Suppressor macrophage (primary cell): ENCODE data around the gene SLC2A13.
"Not testable (repeated sequence)": the region's sequence is repeated elsewhere in the genome, so short reads cannot be mapped to it uniquely, and the experiment has no call there.

Experiments
- DNase-seq, 4 experiments: peaks; one replicate each; pipeline ENCODE4 v3.0.0-alpha.2; 2020 to 2022

SLC2A13 gene

DNA sequence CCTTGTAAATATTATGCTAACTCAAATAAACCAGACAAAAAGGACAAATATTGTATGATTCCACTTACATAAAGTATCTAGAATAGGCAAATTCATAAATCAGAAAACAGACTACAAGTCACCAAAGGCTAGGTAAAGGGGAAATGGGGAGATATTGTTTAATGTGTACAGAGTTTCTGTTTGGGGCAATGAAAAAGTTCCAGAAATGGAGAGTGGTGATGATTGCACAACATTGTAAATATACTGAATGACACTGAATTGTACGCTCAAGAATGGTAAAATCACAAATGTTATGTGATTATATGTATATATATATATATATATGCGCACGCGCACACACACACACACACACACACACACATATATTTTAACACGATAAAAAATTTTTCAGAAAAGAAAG is 182.5 kb downstream of the SLC2A13 start:
- DNase-seq: peak in 1 of 4 experiments; percentile 9

DNA sequence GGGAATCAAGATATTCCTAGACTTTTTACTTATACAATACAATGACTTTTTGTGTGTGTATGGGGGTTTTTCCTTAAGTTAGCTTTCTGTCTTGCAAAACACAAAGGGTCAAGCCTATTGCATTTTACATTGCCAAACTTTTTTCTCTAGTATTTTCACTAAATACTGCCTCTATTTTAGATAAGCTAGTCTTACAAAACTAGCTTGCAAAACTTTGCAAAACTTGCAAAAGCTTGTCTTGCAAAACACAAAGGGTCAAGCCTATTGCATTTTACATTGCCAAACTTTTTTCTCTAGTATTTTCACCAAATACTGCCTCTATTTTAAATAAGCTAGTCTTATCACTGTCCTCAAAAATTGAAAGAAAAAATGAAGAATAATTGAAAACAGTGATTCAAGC is 183.3 kb downstream of the SLC2A13 start:
- peak; percentile 24 to 68 (median 54) for DNase-seq

DNA sequence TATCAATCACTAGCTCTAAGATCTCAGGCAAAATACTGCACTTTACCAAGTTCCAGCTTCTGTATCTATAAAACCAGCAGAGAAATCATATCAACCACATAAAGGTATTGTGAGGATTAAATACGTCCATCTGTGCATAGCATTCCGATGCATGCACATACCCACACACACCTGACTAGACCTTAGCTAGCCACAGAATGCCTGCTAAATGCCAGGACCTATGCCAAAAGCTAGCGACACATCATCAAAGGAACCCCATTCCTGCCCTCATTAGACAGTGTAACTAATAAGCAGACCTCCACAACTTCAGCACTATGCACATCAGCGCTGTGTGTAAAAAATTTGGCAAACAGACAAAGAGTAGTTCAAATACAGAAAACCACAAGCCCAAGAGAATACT is 185.2 kb downstream of the SLC2A13 start:
- DNase-seq: no peak

DNA sequence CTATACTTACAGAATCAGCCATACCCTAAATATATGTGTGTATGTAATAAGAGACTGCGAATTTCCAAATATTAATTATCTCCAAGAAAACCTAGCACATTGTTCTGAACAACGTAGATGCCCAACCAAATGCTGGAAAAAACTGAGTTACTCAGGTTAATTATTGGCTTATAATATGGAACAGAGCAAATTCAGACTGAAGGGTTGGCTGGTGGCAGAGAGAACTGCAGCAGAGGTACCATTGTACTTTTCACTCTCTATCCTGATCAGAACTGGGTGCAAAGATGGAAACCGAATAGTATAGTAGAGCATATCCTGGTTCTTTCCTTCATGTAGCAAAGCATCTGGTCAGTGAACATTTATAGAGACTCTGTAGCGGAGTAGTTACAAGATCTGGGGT is 185.7 kb downstream of the SLC2A13 start:
- no peak for DNase-seq

DNA sequence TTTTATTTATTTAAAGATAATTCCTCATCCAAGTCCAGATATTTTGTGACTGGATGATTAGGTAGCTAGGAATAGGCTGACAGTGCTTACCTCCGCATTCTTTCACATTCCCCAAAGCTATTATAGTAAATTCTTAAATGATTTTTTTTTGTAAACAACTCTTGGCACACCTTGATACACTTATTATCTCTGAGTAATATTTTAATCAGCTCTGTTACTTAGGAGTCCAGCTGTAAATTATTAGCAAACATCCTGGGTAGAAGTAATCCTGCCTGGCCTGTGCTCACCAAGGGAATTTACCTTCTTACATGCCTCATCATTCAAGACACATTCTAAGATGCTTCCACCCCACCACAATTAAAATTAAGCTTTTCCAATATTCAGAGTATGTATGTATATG is 186.1 kb downstream of the SLC2A13 start:
- DNase-seq: no peak

DNA sequence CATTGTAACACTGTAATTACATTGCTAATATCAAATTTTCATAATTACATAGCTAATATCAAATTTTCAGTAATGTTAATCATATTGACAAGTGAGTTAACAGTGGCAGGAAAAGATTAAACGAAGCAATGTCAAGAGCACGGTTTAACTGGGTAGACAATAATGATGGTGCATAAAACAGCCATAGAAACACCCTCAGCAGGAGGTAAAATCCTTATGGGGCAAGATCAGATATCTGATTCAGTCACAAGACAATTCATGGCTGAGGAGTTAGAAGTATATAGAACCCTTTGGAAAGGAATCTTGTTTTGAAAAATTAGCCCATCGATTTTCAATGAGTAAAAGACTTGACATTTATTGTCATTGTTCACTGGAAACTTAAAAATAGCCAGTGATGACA is 190.6 kb downstream of the SLC2A13 start:
- no peak for DNase-seq

DNA sequence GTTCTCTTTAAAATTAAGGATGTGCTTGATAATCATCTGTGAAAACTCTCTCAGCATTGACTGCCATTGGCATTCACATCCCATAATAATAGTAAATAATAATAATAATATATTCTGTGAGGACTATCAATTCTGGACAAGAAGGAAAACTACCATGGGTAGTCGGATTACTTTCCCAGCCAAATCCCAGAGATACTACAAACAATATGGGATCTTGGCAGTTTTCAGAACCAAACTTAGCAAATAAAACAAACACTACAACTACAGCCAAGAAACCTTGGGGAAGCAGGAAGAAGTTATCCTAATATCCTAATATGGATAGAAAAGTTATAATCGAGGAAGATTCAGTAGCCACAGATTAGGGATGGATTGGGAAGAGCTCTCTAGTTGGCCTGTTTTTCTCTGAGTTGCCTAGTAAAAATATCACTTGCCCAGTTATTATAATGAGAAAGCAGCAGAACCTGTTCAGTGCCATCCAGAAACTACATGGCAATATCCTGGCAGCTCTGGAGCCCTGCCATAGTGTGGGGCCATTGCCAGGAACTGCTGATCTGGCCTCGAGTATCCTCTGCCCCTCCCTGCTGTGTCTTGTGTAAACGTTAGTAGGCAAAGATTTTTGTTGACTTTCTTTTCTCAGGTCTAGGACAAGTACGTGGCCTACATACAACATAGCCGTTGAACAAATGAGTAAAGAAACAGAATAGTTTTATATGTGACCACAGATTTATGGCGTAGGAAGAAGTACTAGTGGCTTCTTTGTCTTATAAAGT is 193.5 kb downstream of the SLC2A13 start:
- DNase-seq: no peak

DNA sequence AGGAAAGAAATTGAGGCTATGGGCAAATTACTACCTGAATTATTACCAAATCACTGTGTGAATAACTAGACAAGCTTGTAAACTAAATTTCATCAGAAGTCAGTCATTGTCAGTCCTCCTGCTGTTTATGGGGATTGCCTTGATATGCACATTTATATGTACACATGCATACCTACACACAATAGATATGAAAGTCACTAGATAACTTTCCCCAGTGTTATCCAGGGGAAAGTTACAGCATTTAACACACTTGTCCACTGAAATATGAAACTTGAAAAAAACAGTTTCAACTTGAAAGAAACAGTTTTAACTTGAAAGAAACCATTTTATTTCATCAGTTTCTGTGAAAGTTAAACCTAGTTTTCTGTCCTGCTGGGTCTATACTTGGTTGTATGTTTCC is 199.6 kb downstream of the SLC2A13 start:
- no peak for DNase-seq

DNA sequence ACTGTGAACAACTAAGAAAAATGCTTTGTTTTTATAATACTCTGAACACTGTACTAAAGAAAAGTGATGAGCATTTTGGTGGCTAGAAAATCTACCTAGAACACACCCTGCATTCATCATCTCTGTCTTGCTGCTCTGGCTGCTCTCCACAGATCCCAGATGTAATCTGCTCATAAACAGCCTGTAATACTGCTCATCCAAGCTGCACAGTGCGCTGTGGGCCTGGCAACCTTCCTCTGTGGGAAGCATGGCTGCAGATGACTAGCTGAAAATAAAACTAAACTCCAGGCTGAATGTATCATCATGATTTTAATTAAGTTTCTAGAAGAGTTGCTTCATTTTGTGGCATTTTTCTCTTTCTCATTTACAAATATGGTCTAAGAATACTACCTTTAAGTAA is 200.7 kb downstream of the SLC2A13 start:
- DNase-seq: no peak

DNA sequence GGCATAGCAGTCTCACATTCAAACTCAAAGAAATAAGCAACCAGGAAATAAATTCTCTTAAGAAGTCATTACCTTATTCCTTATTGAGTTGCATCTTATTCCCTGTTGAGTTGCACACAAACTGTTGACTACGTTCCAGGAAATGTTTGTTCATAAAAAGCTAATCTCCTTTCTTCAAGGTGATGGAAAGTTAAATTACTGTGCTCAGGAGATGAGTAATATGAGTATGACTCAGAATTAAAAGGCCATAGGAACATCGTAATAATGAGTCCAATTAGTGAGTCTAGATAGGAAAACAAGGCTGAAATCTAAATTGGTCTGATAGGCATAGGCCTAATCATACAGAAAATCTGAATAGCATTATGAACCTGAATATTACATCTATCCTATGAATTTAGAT is 203.1 kb downstream of the SLC2A13 start:
- no peak for DNase-seq

DNA sequence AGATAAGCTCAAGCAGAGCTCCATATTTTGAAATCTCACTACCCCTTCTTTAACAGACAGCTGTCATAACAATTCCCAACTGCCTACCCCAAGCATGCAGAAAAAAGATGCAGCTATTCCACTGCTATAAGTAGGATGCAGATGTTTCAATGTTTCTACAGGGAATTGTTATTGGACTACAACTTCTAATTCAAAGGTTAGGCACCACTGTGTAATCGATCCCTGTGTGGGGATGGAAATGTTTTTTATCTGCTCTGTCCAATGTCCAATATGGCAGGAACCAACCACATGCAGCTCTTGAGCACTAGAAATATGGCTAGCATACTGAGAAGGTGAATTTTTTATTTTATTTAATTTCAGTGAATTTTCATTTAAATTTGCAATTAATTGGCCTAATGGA is 208.6 kb downstream of the SLC2A13 start:
- no peak for DNase-seq

DNA sequence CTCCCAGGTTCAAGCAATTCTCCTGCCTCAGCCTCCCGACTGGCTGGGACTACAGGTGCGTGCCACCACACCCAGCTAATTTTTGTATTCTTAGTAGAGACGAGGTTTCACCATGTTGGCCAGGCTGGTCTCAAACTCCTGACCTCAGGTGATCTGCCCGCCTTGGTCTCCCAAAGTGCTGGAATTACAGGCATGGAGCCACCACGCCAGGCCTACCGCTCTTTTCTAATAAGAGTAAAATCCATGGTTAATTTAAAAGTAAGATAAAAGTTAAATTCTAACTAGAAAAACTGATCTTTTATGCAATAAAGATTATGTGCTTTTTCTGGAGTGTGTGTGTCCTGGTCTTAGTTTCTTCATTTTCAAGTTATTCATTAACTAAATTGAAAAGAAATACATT is 212.5 kb downstream of the SLC2A13 start:
- DNase-seq: not testable (repeated sequence)

DNA sequence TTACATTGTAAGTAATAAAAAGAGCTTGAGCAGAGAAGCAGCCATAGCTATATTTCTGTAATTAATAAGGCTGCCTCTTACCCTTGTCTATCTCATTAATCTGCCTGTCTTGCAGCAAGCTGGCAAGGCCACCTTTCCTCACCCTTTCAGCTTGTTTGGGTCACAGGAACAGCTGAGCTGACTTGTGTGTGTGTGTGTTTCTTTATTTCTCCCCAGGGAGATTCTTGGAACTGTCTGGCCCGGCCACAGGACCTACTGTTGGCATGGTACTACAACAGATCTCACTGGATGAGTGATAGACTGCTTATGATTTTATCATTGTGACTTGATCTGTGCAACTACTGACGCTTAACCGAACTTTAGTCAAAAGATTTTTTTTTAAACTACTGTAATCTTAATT is 213.7 kb downstream of the SLC2A13 start:
- DNase-seq: no peak

DNA sequence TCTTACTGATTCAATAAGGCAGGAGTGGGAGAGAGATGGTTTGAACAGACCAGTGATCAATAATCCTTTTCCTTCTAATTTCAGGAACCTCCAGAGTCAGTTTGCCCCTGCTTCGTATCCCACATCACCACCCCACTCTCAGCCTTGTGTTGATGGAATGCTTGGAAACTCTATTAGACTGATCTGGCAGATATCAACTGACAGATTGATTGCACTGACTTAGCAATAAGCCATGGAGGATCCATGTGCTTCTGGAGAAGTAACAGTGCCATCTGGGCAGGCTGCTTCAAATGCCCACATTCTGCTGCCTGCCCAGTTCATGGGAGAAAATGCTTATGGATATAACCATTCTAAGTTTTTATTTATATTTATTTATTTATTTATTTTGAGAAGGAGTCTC is 218.0 kb downstream of the SLC2A13 start:
- DNase-seq: no peak

DNA sequence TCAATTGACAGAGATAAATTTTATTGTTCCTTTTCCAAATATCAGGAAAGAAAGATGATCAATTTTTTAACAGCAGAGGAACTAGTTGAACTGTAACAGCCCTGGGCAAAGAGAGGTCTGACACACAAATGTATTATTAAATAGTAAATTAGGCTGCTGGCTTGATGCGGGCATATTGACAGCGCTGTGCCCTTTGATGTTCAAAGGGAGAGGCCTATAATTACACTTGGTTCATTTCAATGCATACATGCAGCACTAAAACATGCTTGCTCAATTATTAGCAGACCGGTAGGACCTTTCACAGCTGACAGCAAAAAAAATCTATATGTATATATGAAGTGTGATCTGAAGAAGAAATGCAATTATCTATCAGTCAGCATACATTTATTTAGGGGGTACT is 219.8 kb downstream of the SLC2A13 start:
- no peak for DNase-seq

DNA sequence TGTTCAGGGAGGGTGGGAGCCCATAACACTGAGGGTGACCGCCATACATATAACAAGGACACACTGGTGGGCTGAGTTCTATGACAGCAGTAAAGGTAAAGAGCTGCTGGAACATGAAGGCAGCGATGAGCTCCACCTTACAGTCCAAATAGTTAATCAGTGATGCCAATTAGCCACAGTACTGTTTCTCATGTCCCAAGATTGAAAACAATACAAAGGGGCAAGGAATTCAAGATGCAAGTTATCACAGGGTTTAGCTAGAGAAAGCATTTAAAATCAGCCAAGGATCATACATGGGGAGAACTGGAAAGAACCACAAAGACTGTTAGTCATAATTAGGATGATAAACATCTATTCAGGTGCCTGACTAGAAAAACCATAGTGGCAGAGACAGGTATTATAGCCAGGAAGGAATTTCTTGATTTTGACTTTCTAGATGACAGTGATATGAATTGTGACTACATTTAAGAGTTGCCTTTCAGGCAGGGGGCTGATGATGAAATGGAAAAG is 221.2 kb downstream of the SLC2A13 start:
- no peak for DNase-seq

DNA sequence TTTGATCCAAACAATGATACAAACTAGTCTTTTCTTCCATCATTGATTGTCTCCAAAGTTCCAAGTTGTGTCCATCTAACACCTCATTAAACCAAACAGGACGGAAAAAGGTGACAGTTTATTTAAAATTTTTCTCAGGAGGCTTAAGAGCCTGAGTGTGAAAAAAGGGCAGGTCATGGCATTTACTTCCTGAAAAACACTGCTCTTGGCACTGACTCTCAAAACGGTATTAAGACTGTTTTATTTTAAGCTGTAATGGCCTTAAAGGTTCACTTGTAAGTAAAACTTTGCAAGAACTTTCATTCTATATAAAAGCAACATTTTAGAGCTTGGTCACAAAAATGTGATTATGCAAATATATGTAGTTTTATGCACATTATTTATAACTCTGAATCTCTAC is 222.5 kb downstream of the SLC2A13 start:
- DNase-seq: no peak

DNA sequence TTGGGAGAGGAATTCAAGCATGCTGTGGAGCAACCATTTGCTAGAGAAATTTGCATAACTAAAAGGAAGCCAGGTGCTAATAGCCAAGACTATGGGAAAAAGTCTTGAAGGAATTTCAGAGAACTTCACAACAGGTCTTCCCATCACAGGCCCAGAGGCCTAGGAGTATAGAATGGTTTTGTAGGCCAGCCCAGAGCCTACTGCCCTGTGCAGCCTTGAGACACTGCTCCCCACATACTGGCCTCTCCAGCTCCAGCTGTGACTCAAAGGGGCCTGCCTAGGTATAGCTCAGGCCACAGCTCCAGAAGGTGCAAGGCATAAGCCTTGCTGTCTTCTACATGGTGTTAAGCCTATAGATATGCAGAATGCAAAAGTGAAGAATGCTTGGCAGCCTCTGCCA is 227.1 kb downstream of the SLC2A13 start:
- no peak for DNase-seq

DNA sequence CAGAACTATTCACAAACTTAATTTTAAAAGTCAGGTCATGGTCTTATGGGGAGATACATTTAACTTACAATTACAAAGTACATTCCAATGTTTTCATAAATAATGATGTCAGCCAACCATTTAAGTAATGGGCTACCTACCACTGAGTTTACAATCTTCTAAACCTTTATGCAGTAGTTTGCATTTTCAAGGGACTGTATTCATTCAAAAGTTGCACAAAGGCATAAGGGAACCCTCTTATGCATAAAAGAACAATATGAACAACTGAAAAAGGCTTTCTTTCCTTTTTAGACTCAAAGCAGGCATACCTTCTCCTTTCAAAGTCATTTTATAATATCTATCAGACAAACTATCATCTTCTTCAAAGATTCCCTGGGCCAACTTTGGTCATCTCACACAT is 230.2 kb downstream of the SLC2A13 start:
- DNase-seq: no peak

DNA sequence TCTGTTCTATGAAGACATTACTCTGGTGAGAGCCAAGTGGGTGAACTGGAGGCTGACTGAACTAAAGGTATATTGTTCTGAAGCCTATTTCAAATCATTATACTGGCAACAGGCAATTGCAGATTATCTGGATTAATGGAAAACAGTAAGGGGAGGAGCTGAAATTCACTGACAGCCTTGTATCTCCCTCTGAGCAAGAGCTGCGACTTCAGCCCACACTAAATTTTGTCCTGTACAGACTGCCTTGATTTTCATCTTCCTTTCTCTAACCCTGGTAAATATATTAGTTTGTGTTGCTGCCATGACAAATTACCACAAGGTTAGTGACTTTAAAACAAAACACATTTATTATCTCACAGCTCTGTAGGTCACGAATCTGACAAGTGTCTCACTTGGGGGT is 231.1 kb downstream of the SLC2A13 start:
- no peak for DNase-seq

DNA sequence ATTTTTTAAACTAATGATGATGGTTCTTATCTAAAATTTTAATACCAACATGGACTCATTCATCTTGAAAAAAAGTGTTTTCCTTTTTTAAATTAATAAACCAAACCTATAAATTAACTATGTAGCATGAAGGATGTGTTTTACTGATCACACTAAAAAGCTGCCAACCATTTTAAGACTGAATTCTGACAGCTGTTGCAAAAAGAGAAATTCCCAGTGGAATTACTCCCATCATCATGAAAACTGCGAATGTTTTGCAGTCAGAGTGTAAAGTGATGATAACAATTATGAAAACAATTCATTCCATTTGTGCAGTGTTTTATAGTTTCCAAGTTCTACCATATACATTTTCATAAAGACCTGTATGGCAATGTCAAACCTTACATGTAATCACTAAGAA is 232.8 kb downstream of the SLC2A13 start:
- no peak for DNase-seq

DNA sequence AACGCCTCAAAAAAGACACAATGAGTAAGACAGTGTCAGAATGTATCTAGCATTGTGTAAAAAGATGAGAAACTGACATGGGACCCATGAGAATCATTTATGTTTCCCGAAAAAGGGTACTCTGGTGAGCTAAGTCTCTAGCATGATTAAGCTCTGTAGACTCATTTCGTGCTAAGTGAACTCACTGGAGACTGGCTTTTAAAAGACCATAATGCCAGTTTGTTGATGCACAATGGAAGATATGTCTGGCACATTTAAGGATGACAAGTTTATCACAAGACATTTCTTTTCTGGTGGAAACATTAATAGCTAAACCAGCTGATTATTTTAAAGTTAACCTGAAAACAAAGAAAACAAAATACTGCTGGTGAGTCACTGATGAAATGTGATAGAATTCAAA is 233.5 kb downstream of the SLC2A13 start:
- DNase-seq: no peak

DNA sequence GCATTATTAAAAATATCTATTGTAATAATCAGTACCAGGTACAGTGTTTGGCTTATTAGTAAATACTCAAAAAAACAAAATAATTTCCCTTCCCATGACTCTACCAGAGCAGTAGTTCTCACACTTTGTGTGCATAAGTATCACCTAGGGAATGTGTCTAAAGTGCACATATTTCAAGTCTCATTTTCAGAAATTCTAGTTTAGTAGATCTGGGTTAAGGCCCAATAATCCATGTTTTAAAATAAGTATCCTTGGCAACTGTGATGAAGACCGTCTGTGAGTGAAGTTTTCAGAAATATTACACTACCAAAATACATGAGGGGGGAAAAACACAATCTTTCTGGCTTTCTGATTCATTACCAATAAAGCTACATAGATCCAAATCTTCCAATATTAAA is 237.6 kb downstream of the SLC2A13 start:
- DNase-seq: no peak

DNA sequence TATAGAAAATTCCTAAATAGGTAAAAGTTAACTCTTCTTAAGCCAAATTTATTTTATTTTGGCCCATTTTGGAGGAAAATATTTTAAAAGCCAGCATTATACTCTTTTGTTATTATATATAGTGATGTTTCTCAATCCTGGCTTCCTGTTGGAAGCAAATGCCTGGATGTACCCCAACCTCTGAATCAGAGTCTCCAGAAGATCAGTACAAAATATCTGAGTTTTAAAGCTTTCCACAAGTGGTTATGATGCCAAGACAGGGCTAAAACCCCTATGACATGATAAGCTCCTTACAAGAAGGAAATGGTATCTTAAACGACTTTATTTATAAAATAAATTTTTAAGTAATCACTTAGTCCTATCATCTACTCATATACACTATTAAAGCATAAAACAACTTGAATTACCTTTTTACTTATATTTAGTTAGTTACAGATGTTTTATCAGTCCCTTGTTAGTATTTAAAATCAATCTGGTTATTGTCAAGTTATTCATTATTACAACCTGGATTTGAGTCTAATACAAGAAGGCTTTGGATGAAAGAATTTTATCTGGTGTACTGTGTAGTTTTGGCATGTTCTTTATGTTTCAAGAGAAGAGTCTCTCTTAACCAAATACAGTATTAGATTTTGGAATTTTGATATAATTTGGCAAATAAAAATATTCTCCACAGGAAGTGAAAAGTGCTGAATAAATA is 238.1 kb downstream of the SLC2A13 start:
- no peak for DNase-seq
